Activated naive CD8-positive, alpha-beta T cell treated with anti-CD3 and anti-CD28 coated beads for 36 hours (primary cell): ENCODE data around the gene GMPPA. TPM values are rescaled to one million over a fixed set of nuclear protein-coding genes. Genes with fewer than 3 reads are reported as not detected.

Experiments used
- DNase-seq: peaks from one replicate; pipeline ENCODE4 v3.0.0; 2021
- H3K27ac Mint-ChIP-seq: one replicate; pipeline ENCODE4 v1.8.0; 2022; ENCODE audit warnings: mild to moderate bottlenecking, moderate library complexity, mixed read lengths
- H3K27me3 Mint-ChIP-seq: one replicate; pipeline ENCODE4 v1.8.0; 2022; ENCODE audit warnings: mild to moderate bottlenecking, mixed read lengths
- H3K36me3 Mint-ChIP-seq: one replicate; pipeline ENCODE4 v1.8.0; 2021; ENCODE audit warnings: mild to moderate bottlenecking, mixed read lengths
- H3K4me1 Mint-ChIP-seq: one replicate; pipeline ENCODE4 v1.8.0; 2021; ENCODE audit warnings: mixed read lengths
- H3K4me3 Mint-ChIP-seq: one replicate; pipeline ENCODE4 v1.8.0; 2022; ENCODE audit warnings: mild to moderate bottlenecking, moderate library complexity, mixed read lengths
- H3K9me3 Mint-ChIP-seq: one replicate; pipeline ENCODE4 v1.8.0; 2022; ENCODE audit warnings: mixed read lengths
- total RNA-seq, 2 experiments: library from RNA; stranded (reverse); gene quantifications; one replicate each; pipeline ENCODE4 v1.2.3, GENCODE V29; 2021

Gene GMPPA
- total RNA-seq, 2 experiments from 2014 or later, result 29.1 to 31.5 TPM

DNA sequence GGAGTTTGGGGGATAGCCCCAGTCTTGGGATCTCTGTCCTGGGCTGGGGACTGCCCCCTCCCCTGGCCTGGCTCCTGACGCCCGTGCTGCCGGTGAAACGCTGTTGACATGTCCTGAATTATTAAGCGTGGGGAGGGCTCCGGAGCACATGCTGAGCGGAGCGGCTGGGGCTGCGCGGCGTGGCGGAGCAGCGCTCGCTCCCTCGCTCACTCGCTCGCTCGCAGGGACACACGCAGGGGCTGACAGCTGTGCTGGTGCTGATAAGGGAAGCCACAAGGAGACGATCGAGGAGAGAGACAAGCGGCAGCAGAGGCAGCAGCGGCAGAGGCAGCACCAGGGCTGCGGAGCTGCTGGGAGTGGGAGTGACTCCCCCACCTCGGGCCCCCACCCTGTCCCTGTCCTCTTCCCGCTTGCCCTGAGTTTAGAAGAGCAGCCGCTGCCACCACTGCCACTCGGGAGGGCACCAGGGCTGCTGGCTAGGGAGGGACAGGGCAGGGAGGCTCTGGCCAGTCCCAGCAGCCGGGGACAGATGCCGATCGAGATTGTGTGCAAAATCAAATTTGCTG lies 15.6 kb downstream of the GMPPA start, which contains the start of gene ASIC4:
TSS of gene ASIC4 (plus strand) at position 287 of the 566 bp plus-strand sequence. CDS start at position 530, 243 bp downstream.
- no peak within 1 kb of the TSS for H3K27ac Mint-ChIP-seq
- peak within 1 kb of the TSS; percentile 9 for H3K4me3 Mint-ChIP-seq
- peaks cover 94% of the 10 kb centered on the region for H3K27me3 Mint-ChIP-seq
- no peaks in the 10 kb centered on the region for H3K9me3 Mint-ChIP-seq
- H3K36me3 Mint-ChIP-seq, result no peaks in the 10 kb centered on the region
- H3K4me1 Mint-ChIP-seq, result peaks cover 21% of the 10 kb centered on the region
- no peak for DNase-seq

DNA sequence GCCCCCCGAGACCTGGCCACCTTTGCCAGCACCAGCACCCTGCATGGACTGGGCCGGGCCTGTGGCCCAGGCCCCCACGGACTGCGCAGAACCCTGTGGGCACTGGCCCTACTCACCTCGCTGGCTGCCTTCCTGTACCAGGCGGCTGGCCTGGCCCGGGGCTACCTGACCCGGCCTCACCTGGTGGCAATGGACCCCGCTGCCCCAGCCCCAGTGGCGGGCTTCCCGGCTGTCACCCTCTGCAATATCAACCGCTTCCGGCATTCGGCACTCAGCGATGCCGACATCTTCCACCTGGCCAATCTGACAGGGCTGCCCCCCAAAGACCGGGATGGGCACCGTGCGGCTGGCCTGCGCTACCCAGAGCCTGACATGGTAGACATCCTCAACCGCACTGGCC lies 16.1 kb downstream of the GMPPA start:
- Mint-ChIP-seq H3K4me1 (peaks cover 16% of the 10 kb centered on the region), H3K4me3 (no peak overlapping the region), H3K27me3 (peaks cover 92% of the 10 kb centered on the region), H3K27ac (no peak overlapping the region), H3K9me3 (no peaks in the 10 kb centered on the region), H3K36me3 (no peaks in the 10 kb centered on the region)
- no peak for DNase-seq

DNA sequence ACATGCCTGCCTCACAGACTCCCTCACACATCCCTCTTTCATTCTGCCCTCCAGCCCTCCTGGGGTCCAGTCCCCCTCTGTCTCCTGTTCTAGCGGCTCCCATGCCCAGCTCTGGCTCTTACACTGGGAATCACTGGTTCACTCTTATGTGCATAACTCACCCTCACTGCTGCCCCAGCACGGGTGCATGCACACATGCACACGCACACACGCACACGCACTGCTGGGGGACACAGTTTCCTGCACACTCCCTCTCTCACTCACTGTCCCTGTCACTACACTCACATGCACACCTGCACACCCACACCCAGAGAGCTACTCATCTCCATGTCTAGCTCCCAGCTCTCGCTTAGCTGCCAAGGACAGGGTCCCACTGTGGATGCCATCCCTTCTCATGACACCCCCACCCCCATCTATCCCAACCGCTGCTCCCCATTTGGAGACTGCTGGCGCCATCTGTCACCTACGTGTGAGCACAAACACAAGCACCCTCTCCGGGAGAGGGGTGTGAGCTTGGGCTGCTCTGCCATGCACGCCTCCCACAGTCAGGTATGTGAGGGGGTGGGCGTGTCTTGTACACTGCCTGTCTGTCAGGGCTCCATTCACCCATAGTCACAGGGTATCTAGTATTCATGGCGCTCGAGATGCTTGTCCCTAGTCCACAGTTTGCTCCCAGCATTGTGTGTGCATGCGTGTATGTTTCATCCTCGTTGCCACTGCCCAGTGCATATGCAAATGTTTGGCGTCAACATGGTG lies 17.4 kb downstream of the GMPPA start:
- Mint-ChIP-seq H3K36me3 (no peaks in the 10 kb centered on the region), H3K4me1 (peaks cover 10% of the 10 kb centered on the region), H3K27ac (no peak overlapping the region), H3K4me3 (no peak overlapping the region), H3K9me3 (no peaks in the 10 kb centered on the region), H3K27me3 (peaks cover 89% of the 10 kb centered on the region)
- DNase-seq, result no peak

DNA sequence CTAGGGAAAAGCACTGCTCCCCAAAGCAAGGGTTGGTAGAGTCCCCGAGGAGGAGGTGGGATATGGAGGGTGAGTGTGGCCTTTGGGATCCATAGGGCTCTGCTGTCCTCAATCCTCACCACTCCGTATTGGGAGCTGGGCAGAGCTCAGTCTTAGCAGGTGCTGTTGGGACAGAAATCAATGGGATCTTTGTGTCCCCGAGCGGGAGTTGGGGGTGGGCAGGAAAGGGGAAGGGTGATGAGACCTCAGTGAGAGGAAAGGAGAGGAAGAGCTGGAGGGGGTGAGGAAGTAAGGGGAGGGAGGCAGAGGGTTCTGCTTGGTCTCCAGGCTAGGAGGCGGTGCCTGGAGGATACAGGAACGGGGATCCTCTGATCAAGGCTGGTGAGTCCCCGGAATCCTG lies 18.2 kb downstream of the GMPPA start:
- H3K36me3 Mint-ChIP-seq, result no peaks in the 10 kb centered on the region
- H3K4me1 Mint-ChIP-seq, result peaks cover 15% of the 10 kb centered on the region
- peaks cover 89% of the 10 kb centered on the region for H3K27me3 Mint-ChIP-seq
- no peak overlapping the region for H3K4me3 Mint-ChIP-seq
- no peak for DNase-seq
- no peaks in the 10 kb centered on the region for H3K9me3 Mint-ChIP-seq
- H3K27ac Mint-ChIP-seq, result no peak overlapping the region

DNA sequence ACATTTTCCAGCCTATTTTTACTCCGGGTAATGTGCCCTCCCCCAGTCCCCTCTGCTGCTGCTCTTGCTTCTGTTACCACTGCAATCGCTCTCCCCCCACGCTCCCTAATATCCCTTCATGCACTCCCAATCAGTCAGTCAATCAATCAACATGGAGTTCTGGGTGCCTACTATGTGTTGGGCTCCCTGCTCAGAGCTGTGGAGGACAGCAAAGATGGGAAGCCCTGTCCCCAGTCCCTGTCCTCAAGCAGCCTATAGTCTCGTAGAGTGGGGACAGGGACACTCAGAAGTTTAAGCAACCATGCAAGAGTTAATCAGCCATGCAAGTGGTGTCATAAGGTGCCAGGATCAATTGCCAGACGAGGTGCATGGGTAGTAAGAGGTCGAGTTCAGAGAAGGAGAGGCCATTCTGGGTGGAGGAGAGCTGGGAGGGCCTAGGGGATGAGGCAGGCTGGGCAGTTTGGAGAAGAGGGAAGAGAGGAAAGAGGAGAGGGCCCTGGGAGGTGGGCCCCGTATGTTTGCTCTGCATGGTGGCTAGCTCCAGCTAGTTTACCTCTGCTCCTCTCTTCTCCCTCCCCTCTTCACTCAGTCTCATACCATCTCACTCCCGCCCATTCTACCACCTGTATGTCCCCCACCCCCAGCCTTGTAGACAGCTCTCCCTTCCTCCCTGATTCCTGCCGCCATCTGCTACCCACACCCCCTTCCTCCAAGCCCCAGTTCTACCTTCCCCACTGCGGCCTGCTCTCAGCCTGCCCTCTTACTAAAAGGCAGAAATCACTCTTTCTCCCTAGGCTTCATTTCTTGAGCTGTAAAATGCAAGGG lies 19.5 kb downstream of the GMPPA start:
- Mint-ChIP-seq H3K4me1 (peaks cover 16% of the 10 kb centered on the region), H3K27ac (no peak overlapping the region), H3K27me3 (peaks cover 82% of the 10 kb centered on the region), H3K4me3 (no peak overlapping the region), H3K9me3 (no peaks in the 10 kb centered on the region), H3K36me3 (no peaks in the 10 kb centered on the region)
- no peak for DNase-seq

DNA sequence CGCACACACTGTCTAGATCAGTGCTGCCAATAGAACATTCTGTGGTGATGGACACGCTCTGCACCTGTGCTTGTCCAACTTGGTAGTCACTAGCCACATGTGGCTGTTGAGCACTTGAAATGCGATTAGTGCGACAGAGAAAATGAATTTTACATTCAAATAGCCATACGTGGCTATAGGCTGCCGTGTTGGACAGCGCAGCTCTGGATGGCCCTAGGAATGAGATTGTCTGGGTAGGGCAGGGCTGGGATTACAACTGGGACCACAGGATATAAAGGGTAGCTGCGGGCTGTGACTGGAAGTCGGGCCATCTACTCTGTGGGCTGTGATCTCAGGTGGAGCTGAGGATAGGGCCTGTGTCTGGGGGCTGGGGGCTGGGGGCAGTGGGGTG lies 20.8 kb downstream of the GMPPA start:
- Mint-ChIP-seq H3K27ac (no peak overlapping the region), H3K36me3 (no peaks in the 10 kb centered on the region), H3K4me3 (no peak overlapping the region), H3K27me3 (peaks cover 83% of the 10 kb centered on the region), H3K4me1 (peaks cover 7% of the 10 kb centered on the region), H3K9me3 (no peaks in the 10 kb centered on the region)
- DNase-seq, result no peak

DNA sequence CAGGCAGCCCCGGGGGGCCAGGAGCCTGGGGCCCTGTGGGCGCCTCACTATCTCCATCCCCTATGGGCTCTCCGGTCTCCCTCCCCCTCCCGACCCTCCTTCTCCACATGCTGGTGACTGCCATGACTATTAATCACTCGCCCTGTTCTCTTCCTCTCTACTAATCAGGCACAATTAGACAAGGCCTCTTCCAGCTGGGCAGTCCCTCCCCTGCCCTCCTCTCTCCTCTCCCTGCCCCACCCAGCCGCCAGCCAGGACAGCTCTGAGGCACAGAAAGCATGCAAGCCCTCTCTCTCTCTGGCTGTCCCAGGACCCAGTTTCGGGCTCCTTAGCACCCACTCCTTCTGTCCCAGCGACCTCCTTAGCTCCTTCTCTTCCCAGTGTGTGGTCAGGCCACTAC lies 21.4 kb downstream of the GMPPA start:
- Mint-ChIP-seq H3K27ac (no peak overlapping the region), H3K9me3 (no peaks in the 10 kb centered on the region), H3K4me1 (peaks cover 7% of the 10 kb centered on the region), H3K36me3 (no peaks in the 10 kb centered on the region), H3K27me3 (peaks cover 86% of the 10 kb centered on the region), H3K4me3 (no peak overlapping the region)
- DNase-seq, result no peak

DNA sequence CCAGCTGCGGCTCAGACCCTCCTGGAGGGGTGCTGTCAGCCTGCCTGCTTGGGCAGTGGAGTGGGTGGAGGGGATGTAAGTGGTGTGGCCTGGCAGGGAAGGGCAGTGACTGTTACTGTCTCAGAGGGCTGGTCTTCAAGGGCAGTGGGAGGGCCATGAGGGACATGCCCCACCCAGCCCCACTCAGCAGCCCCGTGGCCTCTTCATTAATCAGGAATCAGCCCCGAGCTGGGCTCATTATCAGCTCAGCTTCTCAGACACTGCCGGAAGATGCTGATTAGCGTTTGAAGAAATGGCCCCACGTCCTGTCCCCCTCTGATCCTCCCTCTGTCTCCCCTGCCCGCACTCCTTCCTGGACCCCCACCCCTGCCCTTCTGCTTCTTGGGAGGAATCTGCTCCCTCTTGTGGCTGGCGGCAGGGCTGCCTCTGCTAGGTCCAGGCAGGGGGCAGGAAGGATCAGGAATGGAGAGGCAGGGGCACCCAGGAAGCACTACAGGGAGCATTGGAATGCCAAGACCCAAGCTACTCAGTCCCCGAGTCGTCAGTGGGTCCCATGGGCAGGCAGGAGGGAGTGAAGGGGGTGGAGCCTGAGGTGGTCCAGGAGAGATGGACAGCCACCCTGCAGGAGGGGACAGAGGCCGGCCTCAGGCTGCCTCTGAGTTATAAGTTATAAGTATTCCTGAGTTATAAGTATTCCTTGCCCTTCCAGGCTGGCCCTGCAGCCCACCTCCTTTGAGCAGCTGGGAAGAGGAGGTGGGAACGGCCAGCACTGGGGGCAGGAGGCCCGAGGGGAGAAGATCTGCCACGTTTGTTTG lies 22.6 kb downstream of the GMPPA start:
- peaks cover 84% of the 10 kb centered on the region for H3K27me3 Mint-ChIP-seq
- no peaks in the 10 kb centered on the region for H3K36me3 Mint-ChIP-seq
- no peak for DNase-seq
- no peaks in the 10 kb centered on the region for H3K9me3 Mint-ChIP-seq
- no peak overlapping the region for H3K27ac Mint-ChIP-seq
- H3K4me3 Mint-ChIP-seq, result no peak overlapping the region
- peaks cover 7% of the 10 kb centered on the region for H3K4me1 Mint-ChIP-seq

DNA sequence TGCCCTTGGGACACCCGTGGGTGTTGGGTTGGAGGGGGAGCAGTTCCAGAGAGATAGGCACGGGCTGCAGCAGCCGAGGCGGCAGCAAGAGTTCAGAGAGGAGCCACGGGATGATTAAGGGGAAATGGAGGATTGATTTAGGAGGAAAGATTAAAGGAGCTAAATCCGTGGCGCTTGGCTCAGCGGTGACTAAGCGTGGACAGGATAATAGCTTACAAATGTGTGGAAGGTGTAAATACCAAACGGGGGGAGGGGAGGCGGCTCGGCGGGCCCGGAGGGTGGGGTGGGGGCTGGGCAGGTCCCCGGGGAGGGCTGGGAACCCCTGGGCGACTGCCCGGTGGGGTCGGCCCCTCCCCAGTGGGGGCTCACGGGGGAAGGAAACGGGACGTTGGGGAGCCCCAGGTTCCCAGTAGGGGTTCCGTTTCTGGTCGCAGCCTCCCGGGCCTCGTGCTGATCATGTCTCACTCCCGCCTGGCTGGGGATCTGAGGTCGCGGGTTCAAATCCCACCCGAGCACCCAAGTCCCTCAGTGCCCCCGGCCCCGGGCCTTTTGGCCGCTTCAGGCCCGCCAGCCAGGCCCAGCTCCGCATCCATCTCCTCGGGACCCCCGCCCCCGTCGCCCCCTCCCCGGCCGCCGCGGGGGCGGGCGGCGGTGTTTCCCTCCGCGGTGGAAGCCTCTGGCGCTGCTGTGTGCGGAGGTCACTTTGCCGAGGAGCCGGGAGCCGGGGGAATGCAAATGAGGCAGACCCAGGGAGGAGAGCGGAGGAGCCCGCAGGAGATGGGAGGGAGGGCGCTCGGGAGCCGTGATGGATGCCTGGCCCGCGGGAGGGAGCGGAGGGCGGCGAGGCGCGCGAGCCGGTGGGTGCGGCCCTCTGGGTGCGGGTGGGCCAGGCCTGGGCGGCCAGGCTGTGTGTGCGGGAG lies 23.7 kb downstream of the GMPPA start:
- H3K9me3 Mint-ChIP-seq, result no peaks in the 10 kb centered on the region
- no peak overlapping the region for H3K4me3 Mint-ChIP-seq
- H3K4me1 Mint-ChIP-seq, result peaks cover 7% of the 10 kb centered on the region
- DNase-seq, result no peak
- H3K27me3 Mint-ChIP-seq, result peaks cover 82% of the 10 kb centered on the region
- H3K27ac Mint-ChIP-seq, result no peak overlapping the region
- H3K36me3 Mint-ChIP-seq, result no peaks in the 10 kb centered on the region

DNA sequence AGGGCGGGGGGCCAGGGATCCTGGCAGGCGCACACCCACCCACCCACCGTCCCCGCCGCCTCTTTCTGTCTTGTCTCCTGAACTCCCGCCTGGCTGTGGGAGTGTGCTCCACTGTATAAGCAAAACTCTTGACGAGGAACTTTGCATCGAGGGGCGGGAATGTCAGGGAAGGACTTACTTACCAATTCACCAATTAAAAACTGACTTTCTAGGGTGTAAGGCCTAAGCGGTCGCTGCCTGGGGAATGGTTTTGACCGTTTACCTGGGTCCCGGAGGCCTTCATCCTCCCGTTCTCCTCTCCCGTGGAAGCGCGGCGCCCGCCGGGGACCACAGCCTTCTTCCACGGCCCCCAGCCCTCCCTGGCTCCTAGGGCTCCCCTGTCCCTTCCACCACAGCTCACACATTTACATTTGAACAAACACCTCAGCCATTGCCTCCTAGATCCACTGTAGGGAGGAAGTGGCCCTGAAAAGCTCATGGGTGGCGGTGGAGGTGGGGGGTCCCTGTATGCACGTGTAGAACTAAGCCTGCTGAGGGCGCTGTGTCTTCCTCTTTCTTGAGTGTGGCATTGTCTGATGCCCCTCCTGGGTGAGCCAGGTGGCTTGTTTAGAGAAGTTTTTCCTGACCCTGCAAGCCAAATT lies 24.5 kb downstream of the GMPPA start:
- no peak overlapping the region for H3K4me3 Mint-ChIP-seq
- H3K36me3 Mint-ChIP-seq, result no peaks in the 10 kb centered on the region
- peaks cover 81% of the 10 kb centered on the region for H3K27me3 Mint-ChIP-seq
- no peak for DNase-seq
- peaks cover 7% of the 10 kb centered on the region for H3K4me1 Mint-ChIP-seq
- no peaks in the 10 kb centered on the region for H3K9me3 Mint-ChIP-seq
- H3K27ac Mint-ChIP-seq, result no peak overlapping the region

DNA sequence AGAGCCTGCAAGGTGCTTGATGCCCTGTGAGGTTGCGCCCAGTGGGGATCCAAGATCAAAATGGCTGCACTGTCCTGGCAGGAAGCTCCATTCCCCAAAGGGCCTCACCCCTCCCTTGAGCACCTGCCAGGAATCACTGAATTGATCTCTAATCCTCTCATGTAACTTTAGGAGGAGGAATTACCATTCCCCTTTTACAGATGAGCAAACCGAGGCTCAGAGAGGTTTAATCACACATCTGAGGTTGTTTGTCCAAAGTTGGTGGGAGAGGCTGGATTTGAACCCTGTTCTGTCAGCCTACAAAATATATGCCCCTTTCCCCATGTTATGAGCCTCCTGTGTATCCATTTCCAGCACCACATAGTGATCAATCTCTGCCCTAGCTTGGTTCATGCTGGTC lies 26.1 kb downstream of the GMPPA start:
- Mint-ChIP-seq H3K36me3 (no peaks in the 10 kb centered on the region), H3K9me3 (no peaks in the 10 kb centered on the region), H3K27ac (no peak overlapping the region), H3K27me3 (peaks cover 84% of the 10 kb centered on the region), H3K4me3 (no peak overlapping the region), H3K4me1 (peaks cover 7% of the 10 kb centered on the region)
- DNase-seq, result no peak

GRCh38 chr2:219525533-219526232 lies 27.0 kb downstream of the GMPPA start:
- DNase-seq, result no peak
- no peaks in the 10 kb centered on the region for H3K36me3 Mint-ChIP-seq
- no peak overlapping the region for H3K4me3 Mint-ChIP-seq
- peaks cover 85% of the 10 kb centered on the region for H3K27me3 Mint-ChIP-seq
- H3K27ac Mint-ChIP-seq, result no peak overlapping the region
- no peaks in the 10 kb centered on the region for H3K9me3 Mint-ChIP-seq
- H3K4me1 Mint-ChIP-seq, result peaks cover 7% of the 10 kb centered on the region
